GM19455 (cell line): Measurements from ENCODE around the gene SLIRP.
"Not testable (repeated sequence)": the region's sequence is repeated elsewhere in the genome, so short reads cannot be mapped to it uniquely, and the experiment has no call there.

ENCODE experiments used
- ATAC-seq: cut with Tn5 transposase; IDR thresholded peaks from one replicate; pipeline ENCODE4 v1.9.1; 2021; ENCODE audit not compliant: unreplicated experiment

SLIRP gene

DNA sequence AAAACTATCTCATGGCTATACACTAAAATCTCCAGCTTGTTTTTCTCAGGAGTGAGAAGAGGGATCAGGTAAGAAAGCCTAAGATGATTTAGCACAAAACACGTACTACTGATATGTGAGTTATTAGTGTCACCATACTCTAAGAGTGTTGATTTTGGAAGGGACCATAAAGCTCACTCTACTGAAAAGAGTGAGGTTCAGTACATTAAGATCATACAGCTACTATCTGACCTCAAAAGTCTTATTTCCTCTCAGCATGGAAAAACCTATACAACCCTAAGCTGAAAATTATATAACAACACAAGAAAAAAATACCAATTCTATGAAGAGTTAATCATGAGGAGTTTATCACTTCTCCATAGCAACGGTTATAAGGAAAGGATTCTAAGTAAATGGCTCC is 33.5 kb downstream of the SLIRP start:
- ATAC-seq = no peak

DNA sequence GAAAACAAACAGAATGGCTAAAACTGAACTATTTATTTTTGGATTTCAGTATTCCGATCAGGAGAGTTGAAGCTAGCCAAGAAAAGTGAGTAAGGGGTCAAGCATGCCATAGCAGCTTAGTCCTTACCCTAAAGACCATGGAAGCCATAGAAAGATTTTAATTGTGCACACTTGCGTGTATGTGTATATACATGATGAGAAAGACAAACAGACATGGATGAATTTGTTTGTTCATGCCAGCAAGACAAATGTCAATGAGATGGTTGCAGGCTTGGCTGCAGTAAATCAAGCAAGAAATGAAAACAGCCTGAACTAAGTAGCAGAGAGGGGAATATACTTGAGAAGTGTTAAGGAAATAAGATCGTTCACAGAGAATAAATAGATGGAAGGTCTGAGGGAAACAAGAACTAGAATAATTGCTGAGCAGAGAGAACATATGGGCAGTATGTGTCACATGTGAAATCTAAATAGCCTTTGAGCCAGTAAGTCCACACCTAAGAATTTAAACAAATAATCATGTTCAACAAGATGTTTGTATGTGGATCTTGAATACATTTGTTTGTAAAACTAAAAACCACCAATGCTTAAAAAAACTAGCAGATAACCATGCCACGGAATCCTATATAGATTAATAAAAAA is 38.3 kb downstream of the SLIRP start:
- no peak for ATAC-seq

DNA sequence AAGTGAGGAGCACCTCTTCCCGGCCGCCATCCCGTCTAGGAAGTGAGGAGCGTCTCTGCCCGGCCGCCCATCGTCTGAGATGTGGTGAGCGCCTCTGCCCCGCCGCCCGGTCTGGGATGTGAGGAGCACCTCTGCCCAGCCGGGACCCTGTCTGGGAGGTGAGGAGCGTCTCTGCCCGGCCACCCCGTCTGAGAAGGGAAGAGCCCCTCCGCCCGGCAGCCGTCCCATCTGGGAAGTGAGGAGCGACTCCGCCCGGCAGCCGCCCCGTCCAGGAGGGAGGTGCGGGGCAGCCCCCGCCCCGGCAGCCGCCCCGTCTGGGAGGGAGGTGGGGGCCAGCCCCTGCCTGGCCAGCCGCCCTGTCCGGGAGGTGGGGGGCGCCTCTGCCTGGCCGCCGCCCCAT is 39.5 kb downstream of the SLIRP start:
- not testable (repeated sequence) for ATAC-seq

DNA sequence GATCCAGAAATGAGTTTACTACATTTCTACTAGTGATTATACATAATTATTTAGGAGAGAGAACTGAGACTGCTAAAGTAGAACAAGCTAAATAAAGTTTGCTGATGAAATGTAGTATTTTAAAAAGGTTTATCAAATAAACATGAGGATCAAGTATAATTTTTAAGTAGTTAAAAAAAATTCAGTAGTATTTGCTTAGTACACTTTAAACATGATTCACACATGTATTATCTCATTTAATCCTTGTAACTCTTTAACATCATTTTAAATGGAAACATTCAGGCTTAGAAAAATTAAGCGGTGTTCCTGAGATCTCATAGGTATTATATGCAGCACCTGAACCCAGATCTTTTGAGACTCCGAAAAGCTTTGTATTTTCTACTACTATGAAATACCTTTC is 44.4 kb downstream of the SLIRP start:
- ATAC-seq = no peak

DNA sequence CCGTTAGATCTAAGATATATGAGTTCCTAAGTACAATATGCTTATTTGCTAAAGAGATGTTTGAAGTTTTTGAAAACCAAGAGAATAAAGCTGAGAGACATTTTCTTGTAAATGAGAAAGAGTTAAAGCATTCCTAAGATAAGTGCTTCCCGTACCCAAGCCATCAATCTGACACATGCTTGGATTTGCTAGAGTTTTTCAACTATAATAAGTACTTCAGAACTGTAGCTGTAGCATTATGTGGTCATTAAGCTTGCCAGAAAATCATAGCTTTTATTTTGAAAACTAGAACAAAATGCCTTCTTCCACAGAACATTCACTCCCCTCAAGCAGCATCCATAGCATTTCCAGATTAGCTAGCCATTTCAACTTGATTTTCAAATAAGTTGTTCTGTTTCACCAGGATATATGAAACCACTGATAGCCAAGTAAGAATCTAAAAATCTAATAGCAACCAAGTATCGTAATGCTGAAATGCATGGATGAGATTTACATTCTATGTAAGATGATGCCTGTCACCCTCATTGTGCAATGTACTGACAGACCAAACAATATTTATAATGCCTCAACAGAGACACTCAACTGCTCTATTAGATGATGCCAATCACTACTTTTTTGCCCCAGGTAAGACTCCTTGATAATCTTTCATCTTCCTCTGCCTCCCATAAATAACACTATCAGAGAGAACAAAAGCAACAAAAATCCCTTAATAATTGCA is 45.1 kb downstream of the SLIRP start:
- ATAC-seq = no peak

DNA sequence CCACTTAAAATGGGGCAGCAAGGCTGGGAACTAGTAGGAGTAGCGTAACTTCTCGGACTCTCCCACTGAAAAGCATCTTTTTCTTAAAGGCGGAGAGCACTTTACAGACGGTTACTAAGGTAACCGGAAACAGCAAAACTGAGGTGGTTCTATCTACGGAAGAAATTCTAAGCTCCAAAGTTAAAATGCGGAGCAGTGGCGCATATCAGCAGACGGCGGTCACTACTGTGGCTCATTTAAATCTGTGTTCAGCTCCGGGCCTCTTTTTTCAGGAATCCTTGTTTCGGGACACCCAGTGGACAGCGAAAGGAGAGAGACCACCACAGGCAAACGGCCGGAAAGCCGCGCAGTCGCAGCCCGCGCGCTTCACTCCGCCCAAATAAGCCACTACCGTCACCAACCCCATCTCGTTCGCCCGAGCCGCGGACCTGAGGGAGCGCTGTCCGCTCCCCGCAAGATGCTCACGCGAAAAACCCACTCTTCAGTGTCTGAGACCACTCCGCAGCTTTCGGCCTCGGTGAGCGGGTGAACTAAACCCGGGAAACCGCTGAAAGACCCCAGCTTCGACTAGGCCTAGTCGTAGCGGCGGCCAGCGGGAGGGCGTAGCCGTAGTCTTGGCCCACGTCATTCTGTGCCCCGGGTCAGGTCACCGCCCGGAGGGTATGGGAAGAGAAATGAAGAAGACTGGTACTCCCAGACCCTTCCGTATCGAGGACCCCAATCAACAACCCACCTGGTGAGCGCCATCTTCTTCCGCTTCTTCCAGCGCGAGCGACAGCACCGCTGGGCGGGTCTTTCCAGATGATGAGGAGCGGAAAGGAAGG is 52.7 kb downstream of the SLIRP start, which contains the start of gene SNW1:
TSS of gene SNW1 (minus strand) at position 776 of the 824 bp plus-strand sequence. CDS start at position 747, 29 bp downstream.
- ATAC-seq = peak; percentile 89

DNA sequence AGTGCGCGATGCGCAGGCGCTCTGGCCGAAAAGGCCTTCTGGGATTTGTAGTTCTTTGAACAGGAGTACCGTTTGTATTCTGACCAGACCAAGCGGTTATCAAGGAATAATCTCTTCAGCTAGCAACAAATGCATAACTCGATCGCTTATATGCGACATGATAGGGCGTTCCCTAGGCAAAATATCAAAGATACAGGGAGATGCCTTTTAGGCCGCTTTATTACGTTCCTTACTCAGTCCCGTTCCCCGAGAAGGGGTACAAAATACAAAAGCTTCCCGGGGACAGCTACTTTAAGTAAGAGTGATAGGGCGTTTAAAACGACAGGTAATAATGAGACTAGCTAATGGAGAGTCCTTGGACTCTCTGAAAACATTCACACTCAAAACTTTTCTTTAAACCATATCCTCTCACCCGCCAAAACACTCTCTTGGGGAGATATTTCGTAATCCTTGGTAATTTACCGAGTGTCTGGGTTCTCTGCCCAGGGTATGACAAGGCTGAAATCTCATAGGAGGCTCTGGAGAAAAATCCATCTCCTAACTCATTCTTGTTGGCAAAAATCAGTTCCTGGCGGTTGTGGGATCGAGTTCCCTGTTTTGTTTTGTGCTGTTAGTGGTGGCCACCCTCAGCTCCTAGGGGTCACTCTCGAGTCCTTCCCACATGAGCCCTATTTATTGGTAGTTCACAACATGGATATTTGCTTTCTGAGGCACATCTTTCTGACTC is 53.5 kb downstream of the SLIRP start:
- peak; percentile 32 for ATAC-seq

DNA sequence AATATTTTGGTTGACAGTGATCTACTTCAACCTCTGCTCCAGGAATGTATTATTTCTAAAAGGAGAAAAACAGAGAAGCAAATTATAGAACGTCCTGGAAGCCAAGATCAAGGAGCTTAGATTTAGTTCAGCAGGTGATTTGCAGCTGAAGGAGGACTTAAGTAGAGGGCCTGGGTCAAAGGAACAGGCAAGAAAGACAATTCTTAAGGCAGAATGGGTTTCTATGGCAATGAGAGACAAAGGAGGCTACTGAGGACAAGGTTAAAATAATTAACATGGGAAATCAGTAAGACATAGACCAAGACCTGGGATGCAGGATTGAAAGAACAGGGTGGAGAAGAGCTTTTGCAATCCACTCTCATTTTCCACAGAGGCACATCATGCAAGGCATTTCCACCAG is 55.4 kb downstream of the SLIRP start:
- no peak for ATAC-seq

DNA sequence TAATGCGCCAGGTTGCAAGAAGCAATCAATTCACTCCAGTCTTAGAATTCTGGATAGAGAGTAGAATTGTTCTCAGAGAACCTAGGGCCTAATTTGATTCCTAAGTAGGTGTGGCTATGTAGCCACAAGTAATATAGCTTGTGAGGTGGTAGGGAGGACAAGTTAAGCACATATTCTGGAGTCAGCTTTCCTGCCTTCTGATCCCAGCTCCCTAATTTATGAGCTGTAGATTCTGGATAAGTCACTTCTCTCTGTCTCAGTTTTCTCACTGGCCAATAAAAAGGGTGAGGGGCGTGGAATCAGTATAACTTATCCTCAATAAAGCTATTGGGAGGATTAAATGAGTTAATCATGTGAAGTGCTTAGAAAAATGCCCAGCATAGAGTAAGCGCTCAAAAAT is 56.1 kb downstream of the SLIRP start:
- ATAC-seq = no peak
